NB4 (cell line): Measurements from ENCODE around the gene TMUB1.
"Not testable (repeated sequence)": the region's sequence is repeated elsewhere in the genome, so short reads cannot be mapped to it uniquely, and the experiment has no call there.

ENCODE experiments used
- DNase-seq: peaks from one replicate; pipeline ENCODE4 v3.0.0; 2010; ENCODE audit warnings: low read depth
- H3K4me3 ChIP-seq: one replicate; pipeline ENCODE4 v1.5.1; 2011; ENCODE audit warnings: mild to moderate bottlenecking, low read depth, low read length, moderate library complexity
- MYC ChIP-seq: IDR thresholded peaks from 2 replicates; pipeline ENCODE4 v1.6.1; 2011; ENCODE audit warnings: low read depth, low read length
- POLR2A ChIP-seq: IDR thresholded peaks from 2 replicates; pipeline ENCODE4 v1.6.1; 2011; ENCODE audit warnings: mild to moderate bottlenecking; ENCODE audit not compliant: insufficient read length; ENCODE audit errors: extremely low read depth
- TF ChIP-seq, protein P1 (sequence below): IDR thresholded peaks from one replicate; pipeline ENCODE4 v1.5.1; 2012; ENCODE audit warnings: low read depth, low read length
- TF ChIP-seq, protein P2 (sequence below): IDR thresholded peaks from 2 replicates; pipeline ENCODE4 v1.6.1; 2011; ENCODE audit warnings: low read depth, low read length

TMUB1 gene

DNA sequence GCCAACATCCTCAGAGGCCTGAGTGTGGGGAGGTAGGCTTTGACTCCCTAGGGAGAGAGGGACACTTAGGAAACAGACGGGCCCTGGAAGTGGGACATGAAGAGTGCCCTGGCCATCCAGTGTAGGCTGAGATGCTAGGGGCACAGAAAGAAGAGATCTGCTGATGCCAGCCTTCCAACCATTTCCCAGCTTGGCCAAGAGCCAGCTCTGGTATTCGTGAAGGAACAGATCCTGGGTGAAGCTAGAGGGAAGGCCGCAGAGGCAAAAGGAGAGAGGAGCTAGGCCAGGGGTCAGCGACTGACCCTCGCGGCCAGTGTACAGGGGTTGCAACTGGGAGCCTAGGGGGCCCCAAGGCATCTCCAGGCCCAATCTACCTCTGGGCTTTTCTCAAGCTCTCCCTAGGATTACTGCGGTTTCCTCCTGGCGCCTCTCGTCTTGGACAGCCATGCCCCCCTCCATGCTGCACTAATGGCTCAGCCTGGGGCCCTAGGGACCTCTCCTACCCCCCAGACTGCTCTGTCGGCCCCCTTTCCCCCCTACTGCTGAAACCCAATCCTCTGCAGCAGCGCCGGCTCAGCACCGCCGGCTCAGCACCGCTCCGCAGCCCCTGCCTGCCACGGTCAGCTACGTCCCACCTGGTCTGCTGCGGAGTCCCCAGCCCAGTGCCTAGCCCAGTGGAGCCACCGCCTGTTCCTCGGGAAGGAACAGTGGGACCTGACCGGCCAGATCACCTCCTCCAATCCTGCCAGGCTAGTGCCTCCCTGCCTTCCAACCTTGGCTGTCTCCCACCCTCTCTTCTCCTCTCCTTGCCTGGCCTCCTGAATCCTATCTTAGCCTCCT is 35.1 kb downstream of the TMUB1 start, which contains the start of gene ASIC3:
TSS of gene ASIC3 (plus strand) at position 556 of the 840 bp plus-strand sequence. CDS start 355 bp downstream, outside the sequence.
- no peak within 1 kb of the TSS for H3K4me3 ChIP-seq
- TF ChIP-seq MYC, result no peak
- TF ChIP-seq, protein P1, sequence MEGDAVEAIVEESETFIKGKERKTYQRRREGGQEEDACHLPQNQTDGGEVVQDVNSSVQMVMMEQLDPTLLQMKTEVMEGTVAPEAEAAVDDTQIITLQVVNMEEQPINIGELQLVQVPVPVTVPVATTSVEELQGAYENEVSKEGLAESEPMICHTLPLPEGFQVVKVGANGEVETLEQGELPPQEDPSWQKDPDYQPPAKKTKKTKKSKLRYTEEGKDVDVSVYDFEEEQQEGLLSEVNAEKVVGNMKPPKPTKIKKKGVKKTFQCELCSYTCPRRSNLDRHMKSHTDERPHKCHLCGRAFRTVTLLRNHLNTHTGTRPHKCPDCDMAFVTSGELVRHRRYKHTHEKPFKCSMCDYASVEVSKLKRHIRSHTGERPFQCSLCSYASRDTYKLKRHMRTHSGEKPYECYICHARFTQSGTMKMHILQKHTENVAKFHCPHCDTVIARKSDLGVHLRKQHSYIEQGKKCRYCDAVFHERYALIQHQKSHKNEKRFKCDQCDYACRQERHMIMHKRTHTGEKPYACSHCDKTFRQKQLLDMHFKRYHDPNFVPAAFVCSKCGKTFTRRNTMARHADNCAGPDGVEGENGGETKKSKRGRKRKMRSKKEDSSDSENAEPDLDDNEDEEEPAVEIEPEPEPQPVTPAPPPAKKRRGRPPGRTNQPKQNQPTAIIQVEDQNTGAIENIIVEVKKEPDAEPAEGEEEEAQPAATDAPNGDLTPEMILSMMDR, result no peak
- no peak for TF ChIP-seq POLR2A
- TF ChIP-seq, protein P2, sequence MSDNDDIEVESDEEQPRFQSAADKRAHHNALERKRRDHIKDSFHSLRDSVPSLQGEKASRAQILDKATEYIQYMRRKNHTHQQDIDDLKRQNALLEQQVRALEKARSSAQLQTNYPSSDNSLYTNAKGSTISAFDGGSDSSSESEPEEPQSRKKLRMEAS, result no peak
- no peak for DNase-seq

DNA sequence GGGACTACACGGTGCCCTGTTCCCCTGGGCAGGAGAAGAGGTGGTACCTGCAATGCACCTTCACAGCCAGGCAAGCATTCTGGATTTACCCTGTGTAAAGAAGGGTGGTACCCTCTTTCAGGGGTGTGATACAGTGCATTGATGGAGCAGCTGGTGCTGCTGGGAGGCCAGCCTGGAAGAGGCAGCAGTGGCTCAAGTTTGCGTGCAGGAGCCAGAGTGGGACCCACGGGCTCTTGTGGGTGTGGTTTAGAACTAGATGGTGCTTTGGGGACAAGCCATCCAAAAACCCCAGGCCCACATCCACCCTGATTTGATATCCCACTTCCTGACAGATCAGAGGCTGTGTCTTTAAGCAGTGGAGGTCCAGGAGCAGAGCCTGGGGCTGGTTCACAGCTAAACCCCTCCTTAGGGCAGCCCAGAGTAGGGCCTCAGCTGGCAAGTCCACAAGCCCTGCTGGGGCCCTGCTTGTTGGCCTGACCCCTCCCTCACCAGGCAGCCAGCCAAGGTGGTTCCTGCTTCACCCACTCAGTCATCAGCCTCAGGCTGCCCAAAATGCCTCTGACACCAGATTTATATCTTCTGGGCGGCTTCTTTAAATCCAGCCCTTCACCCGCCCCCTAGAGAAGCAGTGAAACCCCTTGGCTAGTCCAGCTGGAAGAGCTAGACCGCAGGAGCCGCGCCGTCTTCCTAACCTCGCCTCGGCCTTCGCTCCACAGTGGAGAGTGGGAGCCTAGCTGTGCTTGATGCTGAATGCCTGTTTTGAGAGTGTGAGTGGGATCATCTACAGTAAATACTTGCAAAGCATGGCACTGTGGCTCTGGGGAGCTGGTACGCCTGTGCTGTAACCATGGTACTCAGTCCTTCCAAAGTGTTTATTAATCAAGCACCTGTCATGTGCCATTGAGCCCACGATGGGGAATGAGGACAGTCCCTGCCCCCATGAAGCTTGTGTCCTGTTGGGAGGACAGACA is 36.4 kb downstream of the TMUB1 start:
- no peak for DNase-seq
- TF ChIP-seq, protein P2, result no peak
- TF ChIP-seq POLR2A, result no peak
- TF ChIP-seq, protein P1, result no peak
- no peak for TF ChIP-seq MYC
- H3K4me3 ChIP-seq, result no peak overlapping the region

DNA sequence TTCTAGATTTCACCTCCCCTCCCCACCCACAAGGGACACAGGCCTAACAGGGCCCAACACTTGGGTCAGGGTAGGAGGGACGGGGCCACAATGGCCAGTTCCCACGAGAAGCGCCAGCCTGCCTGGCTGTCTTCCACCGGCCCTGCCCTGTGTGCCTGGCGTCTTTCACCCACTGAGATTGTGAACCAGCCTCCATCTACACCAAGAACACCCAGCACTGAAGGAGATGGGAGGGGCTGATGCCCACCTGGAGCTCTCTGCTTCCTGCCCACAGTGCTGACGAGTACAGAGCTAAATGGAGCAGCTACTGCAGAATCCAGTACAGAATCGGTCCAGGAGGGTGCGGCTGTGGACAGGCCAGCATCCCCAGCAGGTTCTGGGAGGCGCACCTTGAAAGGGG is 37.3 kb downstream of the TMUB1 start:
- H3K4me3 ChIP-seq, result no peak overlapping the region
- TF ChIP-seq, protein P2, result no peak
- TF ChIP-seq MYC (no peak), POLR2A (no peak)
- TF ChIP-seq, protein P1, result no peak
- no peak for DNase-seq

DNA sequence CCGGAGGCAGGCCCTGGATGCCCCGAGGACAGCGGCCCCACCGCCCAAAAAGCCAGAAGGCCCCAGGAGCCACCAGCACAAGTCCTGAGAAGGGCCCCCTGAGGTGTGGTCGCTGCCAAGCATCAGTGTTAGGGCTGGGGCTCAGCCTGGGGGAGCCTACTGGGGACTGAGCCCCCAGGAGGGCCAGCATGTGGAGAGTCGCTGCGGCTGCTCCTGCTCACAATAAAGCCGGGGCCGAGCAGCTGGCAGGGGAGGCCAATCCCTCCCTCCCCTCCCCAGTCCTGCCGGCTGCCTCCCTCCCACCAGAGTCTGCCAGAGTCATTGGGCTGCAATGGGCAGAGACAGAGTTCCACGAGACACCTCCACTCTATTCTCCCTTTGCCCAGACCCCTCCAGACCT is 38.0 kb downstream of the TMUB1 start:
- no peak overlapping the region for H3K4me3 ChIP-seq
- no peak for TF ChIP-seq MYC
- no peak for TF ChIP-seq POLR2A
- TF ChIP-seq, protein P1, result no peak
- TF ChIP-seq, protein P2, result no peak
- no peak for DNase-seq

DNA sequence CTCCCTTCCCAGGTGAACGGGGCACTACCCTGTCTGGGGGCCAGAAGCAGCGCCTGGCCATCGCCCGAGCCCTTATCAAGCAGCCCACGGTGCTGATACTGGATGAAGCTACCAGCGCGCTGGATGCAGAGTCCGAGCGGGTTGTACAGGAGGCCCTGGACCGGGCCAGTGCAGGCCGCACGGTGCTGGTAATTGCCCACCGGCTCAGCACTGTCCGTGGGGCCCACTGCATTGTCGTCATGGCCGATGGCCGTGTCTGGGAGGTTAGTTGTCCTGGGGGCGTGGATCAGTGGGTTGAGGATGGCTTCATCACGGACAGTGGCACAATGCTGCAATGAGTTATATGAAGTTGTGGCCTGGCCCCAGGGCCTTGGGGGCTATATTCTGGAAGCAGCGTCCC is 39.3 kb downstream of the TMUB1 start:
- no peak overlapping the region for H3K4me3 ChIP-seq
- no peak for DNase-seq
- TF ChIP-seq POLR2A, result no peak
- TF ChIP-seq, protein P2, result no peak
- TF ChIP-seq MYC, result no peak
- TF ChIP-seq, protein P1, result no peak

DNA sequence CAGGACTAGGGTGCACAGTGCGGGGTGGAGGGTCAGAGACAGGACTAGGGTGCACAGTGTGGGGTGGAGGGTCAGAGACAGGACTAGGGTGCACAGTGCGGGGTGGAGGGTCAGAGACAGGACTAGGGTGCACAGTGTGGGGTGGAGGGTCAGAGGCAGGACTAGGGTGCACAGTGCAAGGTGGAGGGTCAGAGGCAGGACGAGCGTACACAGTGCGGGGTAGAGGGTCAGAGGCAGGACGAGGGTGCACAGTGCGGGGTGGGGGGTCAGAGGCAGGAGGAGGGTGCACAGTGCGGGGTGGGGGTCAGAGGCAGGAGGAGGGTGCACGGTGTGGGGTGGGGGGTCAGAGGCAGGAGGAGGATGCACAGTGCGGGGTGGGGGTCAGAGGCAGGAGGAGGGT is 39.8 kb downstream of the TMUB1 start:
- DNase-seq, H3K4me3 ChIP-seq: not testable (repeated sequence)
